ENCODE results near the gene ORC2.
"Not testable (repeated sequence)": the region's sequence is repeated elsewhere in the genome, so short reads cannot be mapped to it uniquely, and the experiment has no call there.

ORC2 gene

GRCh38 chr2:200939832-200940231, 23.6 kb downstream of the ORC2 start:
- no peak for DNase-seq (ENCODE audit: low read depth in 2 of 2)

DNA sequence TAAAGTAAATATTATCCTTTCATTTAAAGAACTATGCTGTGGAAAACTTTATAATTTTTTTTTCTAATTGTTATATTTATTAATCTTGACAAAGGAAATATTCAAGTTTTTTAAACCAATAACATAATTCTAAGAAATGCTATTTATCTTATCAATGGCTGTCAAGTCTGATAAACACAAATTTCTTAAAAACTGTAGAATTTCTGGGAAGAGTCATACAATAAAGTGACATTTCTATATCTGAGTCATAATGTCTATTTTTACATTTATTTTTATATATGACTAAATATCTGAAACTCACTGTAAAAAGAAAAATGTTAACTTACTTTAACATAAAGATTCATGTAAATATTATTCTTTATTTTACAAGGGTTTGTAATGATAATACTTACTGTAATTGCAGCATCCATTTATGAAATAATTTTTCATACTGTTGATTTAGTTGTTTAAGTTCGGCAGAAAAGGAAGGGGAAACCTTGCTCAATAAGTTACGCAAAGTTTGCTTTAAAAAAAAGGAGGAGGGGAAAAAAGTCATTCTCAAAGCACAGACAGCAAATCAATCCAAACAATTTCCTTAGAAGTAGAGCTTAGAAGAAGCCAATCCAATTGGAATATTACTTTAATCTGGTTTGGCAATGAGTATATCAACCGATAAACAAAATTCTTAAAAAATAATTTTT, 32.4 kb downstream of the ORC2 start:
- no peak for DNase-seq (ENCODE audit: low read depth in 2 of 2)

DNA sequence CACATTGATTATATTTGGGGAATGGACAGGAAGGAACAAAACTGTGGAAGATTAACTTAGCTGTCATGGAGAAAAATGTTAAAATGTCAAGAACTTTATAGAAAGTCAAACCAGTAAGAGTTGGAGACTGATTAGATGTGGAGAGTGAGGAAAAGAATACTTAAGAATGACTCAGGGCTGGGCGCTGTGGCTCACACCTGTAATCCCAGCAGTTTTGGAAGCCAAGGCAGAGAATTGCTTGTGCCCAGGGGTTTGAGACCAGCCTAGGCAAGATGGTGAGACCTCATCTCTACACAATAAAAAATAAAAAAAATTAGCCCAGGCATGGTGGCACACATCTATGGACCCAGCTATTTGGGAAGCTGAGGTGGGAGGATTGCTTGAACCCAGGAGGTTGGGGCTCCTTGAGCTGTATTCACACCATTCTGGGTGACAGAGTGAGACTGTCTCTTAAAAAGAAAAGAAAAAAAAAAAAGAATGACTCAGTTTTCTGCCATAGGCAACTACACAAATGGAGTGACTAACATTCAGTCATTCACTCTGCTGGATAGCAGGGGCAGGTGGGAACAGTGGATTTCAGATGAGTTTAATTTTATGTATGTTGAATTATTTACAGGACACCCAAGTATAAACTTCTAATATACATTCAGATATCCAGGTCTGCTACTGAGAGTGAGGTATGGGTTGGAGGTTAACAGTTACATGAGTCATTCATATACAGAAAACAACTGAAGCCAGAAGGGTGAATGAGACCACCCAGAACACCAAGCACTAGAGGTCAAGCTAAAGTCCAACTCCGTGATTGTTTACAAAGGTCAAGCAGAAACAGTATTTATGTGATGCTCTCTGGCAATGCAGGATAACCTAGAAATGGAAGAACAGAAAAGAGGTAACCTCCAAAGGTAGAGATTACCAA, 33.9 kb downstream of the ORC2 start:
- no peak for DNase-seq (ENCODE audit: low read depth in 2 of 2)

GRCh38 chr2:200922439-200922838, 41.0 kb downstream of the ORC2 start:
- no peak for DNase-seq (ENCODE audit: low read depth in 2 of 2)

DNA sequence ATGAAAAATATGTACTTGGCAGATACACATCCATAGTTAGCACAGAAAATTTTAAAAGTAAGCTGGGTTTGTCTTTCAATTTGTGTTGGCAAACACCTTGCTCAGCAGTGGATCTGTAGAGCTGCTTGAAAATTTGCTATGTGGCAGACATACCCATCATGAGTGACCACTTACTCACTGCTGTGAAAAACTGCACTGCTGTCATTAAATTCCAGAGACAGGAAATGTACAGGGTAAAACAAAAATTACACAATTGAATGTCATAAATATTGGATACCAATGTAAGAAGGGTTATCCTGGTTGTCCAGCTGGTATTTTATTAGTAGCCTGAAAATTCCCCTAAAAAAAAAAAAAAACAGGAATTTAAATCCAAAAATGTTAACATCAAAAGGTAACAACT, 49.8 kb downstream of the ORC2 start:
- no peak for DNase-seq (ENCODE audit: low read depth in 2 of 2)

DNA sequence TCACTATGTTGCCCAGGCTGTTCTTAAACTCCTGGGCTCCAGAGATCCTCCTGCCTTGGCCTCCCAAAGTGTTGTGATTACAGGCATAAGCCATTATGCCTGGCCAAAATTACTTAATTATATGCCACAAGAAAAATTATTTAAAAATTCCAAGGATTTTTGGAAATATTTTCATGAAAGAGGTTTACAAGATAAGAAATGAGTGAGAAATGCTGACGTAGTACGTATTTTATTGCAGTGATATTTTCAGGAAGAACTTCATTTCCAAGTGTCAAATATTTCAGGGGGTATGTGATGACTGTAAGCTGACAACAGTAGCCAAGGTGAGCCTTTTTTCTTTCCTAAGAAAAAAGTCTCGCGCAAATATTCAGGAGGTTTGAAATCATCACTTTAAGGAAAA, 53.5 kb downstream of the ORC2 start:
- DNase-seq (ENCODE audit: low read depth in 2 of 2) = no peak

DNA sequence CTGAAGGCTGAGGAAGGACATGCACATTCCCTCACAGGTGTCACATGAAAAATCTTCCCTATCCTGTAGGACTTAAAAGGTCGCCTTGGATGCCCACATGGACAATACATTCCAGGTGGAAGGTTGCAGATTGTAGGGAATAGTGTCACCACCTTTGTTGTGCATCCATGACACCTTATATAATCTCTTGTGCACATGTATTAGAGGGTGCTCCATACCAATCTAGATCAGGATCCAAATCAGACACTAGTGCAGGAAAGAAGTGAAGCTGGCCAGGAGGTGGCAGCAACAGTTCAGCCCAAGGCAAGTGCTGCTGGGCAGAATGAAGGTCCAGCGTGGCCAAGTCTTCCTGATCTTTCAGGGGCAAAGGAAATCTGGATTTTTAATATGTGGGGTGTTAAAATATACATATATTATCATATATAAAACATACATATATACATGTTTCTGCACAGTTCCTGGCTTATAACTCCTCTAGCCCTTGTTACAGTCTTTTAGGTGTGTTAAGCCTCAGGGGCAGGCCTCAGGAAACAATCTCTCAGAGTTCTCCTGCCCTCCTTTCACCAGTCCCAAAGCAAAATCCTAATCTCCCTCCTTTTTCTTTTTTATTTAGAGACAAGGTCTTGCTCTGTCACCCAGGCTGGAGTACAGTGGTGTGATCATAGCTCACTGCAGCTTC, 57.7 kb downstream of the ORC2 start:
- DNase-seq (ENCODE audit: low read depth in 2 of 2) = no peak

DNA sequence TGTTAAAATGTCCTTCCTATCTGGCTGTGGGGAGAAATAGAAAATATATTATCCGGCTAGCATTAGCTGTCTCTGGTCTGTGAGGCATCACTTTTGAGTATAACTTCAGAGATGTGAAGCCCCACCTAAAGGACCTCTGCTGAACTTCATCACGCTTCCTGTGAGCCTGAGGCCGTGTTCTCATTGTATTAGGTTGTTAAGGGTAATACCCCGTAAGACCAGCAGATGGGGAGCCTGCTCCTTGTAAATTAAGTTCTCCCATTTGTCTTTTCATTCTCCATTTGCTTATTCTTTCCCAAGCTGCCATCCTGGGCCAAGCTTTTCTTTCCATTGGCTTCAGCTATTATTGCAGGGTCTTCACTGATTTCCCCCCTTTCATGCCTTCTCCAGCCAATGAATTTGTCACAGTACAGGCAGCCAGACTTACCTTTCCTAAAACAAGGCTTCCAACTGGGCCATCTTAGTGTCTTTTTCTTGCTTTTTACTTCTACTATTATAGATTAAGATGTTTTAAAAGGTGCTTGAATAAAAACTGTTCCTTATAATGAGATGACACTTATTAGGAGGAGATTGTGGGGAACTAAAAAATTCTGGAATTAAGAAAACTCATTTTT, 61.9 kb downstream of the ORC2 start:
- peak; percentile 26 to 63 for DNase-seq (ENCODE audit: low read depth in 2 of 2)

GRCh38 chr2:200899482-200899881, 64.0 kb downstream of the ORC2 start:
- DNase-seq (ENCODE audit: low read depth in 2 of 2) = no peak

GRCh38 chr2:200888704-200889625, 74.5 kb downstream of the ORC2 start, which contains the start of the genes NIF3L1 and PPIL3:
TSS of gene NIF3L1 (plus strand) at chr2:200889371. CDS start at chr2:200891944, 2,573 bp downstream.
TSS of gene PPIL3 (minus strand) at chr2:200889077. CDS start at chr2:200887615, 1,462 bp downstream.
- DNase-seq (ENCODE audit: low read depth in 2 of 2) = peak; percentile 89 to 94

GRCh38 chr2:200881715-200882249, 81.7 kb downstream of the ORC2 start:
- not testable (repeated sequence) for DNase-seq (ENCODE audit: low read depth in 2 of 2)

DNA sequence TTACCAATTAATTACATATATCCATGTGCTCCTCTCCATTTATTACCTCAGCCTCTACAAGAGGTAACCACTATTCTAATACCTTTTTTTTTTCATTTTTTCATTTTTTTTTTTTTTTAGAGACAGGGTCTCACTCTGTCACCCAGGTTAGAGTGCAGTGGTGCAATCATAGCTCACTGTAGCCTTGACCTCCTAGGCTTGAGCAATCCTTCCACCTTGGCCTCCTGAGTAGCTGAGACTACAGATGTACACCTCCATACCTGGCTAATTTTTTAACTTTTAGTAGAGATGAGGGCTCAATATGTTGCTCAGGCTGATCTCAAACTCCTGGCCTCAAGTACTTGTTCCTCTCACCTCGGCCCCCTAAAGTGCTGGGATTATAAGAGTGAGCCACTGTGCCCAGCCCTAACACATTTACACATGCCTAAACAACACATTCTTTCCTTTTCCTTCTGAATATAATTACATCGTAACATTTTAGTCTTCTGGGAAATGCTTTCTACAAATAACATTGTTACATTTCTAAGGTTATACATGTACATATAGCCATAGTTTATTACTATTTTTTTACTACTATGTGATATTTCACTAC, 85.1 kb downstream of the ORC2 start:
- no peak for DNase-seq (ENCODE audit: low read depth in 2 of 2)

GRCh38 chr2:200877443-200877842, 86.0 kb downstream of the ORC2 start:
- no peak for DNase-seq (ENCODE audit: low read depth in 2 of 2)

DNA sequence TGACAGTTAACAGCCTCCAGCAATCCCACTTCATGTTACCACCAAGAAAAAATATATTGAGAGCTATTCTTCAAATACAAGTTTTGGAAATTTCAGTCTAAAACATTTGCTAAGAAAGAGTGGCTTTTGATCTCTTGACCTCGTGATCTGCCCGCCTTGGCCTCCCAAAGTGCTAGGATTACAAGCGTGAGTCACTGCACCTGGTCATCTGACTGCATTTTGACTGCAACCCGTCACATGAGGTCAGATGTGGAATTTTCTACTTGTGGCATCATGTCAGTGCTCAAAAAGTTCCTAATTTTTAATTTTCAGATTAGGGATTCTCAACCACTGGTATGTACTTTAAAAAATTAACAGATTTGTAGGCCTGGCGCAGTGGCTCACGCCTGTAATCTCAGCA, 89.9 kb downstream of the ORC2 start:
- no peak for DNase-seq (ENCODE audit: low read depth in 2 of 2)

- DNase-seq (ENCODE audit: low read depth in 2 of 2) = no peak
Measured at GRCh38 chr2:200871151-200871550, 92.3 kb downstream of the ORC2 start.

- no peak for DNase-seq (ENCODE audit: low read depth in 2 of 2)
Measured at GRCh38 chr2:200869014-200869413, 94.4 kb downstream of the ORC2 start.

DNA sequence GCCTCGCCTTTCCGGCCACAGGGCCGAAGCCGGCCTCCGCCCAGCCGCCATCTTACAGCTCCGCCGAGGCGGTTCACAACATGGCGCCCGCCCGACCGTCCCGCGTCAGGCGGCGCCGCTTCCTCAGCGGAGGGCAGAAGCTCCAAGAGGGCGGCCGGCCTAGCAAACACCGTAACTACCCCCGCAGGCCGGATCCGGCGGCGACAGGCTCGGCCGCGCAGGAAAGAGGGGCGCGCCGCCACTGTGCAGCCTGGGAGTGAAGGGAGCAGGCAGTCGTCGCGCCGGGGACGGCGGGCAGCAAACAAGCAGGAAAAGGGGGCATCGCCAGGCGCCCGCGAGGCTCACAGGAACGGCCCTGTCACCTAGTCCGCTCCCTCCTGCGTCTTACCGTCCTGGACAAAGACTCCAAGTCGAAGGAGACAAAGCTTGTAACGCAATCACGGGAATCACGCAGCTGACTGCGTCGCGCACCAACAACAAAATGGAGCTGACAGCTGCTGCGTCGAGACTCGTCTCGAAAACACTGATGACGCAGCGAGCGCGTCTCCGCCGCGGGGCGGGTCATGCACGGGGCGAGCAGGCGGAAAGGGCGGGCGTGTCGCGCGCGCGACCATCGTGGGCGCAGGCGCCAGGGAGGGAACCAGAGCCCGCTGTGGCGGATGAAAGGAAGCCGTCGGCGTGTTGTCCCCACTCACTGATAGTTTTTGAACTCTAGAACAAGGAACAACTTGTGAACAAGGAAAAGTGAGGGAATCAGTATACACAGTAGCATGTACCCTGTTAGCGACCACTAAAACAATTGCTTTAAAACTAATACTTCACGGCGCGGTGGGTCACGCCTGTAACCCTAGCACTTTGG, 99.1 kb downstream of the ORC2 start, which contains the start of gene CLK1:
CLK1 (minus strand) TSS at position 483 of the 859 bp plus-strand sequence. CDS start 2,796 bp downstream, outside the sequence.
- peak; percentile 92 to 94 for DNase-seq (ENCODE audit: low read depth in 2 of 2)

GRCh38 chr2:200863782-200864175, 99.7 kb downstream of the ORC2 start:
- DNase-seq (ENCODE audit: low read depth in 2 of 2) = no peak

- DNase-seq (ENCODE audit: low read depth in 2 of 2) = peak; percentile 25 to 59
Measured at GRCh38 chr2:200862532-200863000, 100.9 kb downstream of the ORC2 start.
